Right ventricle myocardium inferior (tissue), 1 donor: ENCODE data around the gene CHAD. TPM values are rescaled to one million over a fixed set of nuclear protein-coding genes. Genes with fewer than 3 reads are reported as not detected.
"Not testable (repeated sequence)": the region's sequence is repeated elsewhere in the genome, so short reads cannot be mapped to it uniquely, and the experiment has no call there.

Source experiments
- ATAC-seq: fragments of 200-7000 bp; cut with Tn5 transposase; one replicate; pipeline ENCODE4 v1.9.1; 2020; ENCODE audit warnings: mild to moderate bottlenecking, moderate library complexity
- DNase-seq: peaks from one replicate; pipeline ENCODE4 v3.0.0; 2021; ENCODE audit errors: missing footprints
- intact Hi-C: fragments of 100-400 bp; cut with DNase I; formaldehyde crosslinking; loops from one replicate; pipeline ENCODE4 v1.11.0; 2022
- total RNA-seq: library from RNA; stranded (reverse); fragmentation: NEBNext Ultra II Directional; extraction: Animal tissue kit (Norgen Biotek cat#: 25700); gene quantifications from one replicate; pipeline ENCODE4 v1.2.1, GENCODE V29; 2021
- donor health status: DM: no; HTN: yes; CAD: no; lungs with severe emphysema.

The CHAD gene
- total RNA-seq, 1 donor from 2014 or later, result 0.16 TPM

GRCh38 chr17:50424246-50424995 is 44.3 kb downstream of the CHAD start:
- DNase-seq, result no peak
- no peak for ATAC-seq
- intact Hi-C loops, result no loop called here

GRCh38 chr17:50423553-50424159 is 45.0 kb downstream of the CHAD start:
- DNase-seq (no peak), ATAC-seq (no peak)
- intact Hi-C loops, result no loop called here

- ATAC-seq, result no peak
- DNase-seq, result no peak
- intact Hi-C loops, result no loop called here
These were observed 45.9 kb downstream of the CHAD start for GRCh38 chr17:50422738-50423137.

GRCh38 chr17:50421308-50422051 is 47.2 kb downstream of the CHAD start:
- intact Hi-C loops, result no loop called here
- no peak for ATAC-seq

GRCh38 chr17:50420419-50421112 is 48.1 kb downstream of the CHAD start:
- ATAC-seq (peak; percentile 91), DNase-seq (no peak)
- intact Hi-C loops, result no loop called here

More at GRCh38 chr17:50421308-50422051, 47.2 kb downstream of the CHAD start:
- DNase-seq, result no peak

- intact Hi-C loops, result not testable (repeated sequence)
These were observed 49.1 kb downstream of the CHAD start for GRCh38 chr17:50419577-50419976.

GRCh38 chr17:50414808-50415207 is 53.9 kb downstream of the CHAD start:
- ATAC-seq (no peak), DNase-seq (no peak)
- intact Hi-C loops, result no loop called here

More at GRCh38 chr17:50419577-50419976, 49.1 kb downstream of the CHAD start:
- DNase-seq, ATAC-seq: not testable (repeated sequence)

Other genes starting within 250 kb of the CHAD start
- gene TMEM92, start 194.4 kb downstream of the CHAD start, total RNA-seq, result not detected
- 16.4 TPM for gene XYLT2, start 122.8 kb downstream of the CHAD start, total RNA-seq
- gene MRPL27, start 95.7 kb downstream of the CHAD start, total RNA-seq, result 85.0 TPM
- 0.60 TPM for gene EME1, start 95.7 kb downstream of the CHAD start, total RNA-seq
- 24.5 TPM for gene LRRC59, start 71.4 kb downstream of the CHAD start, total RNA-seq
- 22.7 TPM for gene ACSF2, start 42.7 kb downstream of the CHAD start, total RNA-seq
- gene RSAD1, start 10.0 kb upstream of the CHAD start, total RNA-seq, result 52.7 TPM
- gene MYCBPAP, start 39.6 kb upstream of the CHAD start, total RNA-seq, result 0.81 TPM
- 21.5 TPM for gene EPN3, start 63.9 kb upstream of the CHAD start, total RNA-seq
- 60.4 TPM for gene SPATA20, start 78.3 kb upstream of the CHAD start, total RNA-seq
- gene CACNA1G, start 91.8 kb upstream of the CHAD start, total RNA-seq, result 0.38 TPM
- 0.68 TPM for gene ABCC3, start 166.0 kb upstream of the CHAD start, total RNA-seq
- gene ANKRD40, start 239.0 kb upstream of the CHAD start, total RNA-seq, result 60.9 TPM